ENCODE data around the gene SCD5.

The SCD5 gene

DNA sequence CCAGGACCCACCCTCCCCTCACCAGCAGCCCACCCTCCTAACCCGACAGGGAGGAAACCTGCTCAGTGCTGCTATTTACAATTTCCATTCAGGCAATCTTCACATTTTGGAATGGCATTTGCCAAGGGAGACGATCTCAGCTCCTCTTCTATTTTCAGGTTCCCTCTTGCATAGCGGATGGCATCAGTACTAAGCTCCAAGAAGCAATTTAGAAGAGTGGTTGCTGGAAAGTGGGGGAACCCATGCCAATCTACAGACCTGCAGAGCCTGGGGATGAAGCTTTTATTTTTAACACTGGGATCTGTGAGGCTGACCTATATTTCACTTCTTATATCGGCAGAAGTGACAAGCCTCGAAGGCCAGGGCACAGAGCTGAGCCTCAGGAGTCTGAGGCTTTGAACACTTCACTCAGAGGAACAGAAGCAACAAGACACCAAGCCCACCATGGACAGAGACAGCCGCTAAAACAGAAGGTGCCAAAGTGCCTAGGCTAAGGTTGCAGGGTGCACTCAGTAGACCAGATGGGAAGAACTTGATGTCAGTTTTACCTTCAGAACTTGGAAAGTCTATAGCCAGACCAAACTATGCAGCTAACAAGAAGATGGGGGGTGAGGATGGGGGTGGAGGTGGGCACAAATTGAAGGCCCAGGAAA lies 44.0 kb downstream of the SCD5 start:
- DNase-seq (ENCODE audit: insufficient read length) = no peak
- TF ChIP-seq POLR2AphosphoS5 (IDR thresholded peaks at IDR 0.05; ENCODE audit: low read depth, low read length) = no peak
- no peak for TF ChIP-seq TAF1 (IDR thresholded peaks at IDR 0.05; ENCODE audit: borderline replicate concordance, low read depth, low read length)
- no peak for TF ChIP-seq POLR2A (IDR thresholded peaks at IDR 0.05; ENCODE audit: low read depth, low read length)
- no peak for FAIRE-seq

DNA sequence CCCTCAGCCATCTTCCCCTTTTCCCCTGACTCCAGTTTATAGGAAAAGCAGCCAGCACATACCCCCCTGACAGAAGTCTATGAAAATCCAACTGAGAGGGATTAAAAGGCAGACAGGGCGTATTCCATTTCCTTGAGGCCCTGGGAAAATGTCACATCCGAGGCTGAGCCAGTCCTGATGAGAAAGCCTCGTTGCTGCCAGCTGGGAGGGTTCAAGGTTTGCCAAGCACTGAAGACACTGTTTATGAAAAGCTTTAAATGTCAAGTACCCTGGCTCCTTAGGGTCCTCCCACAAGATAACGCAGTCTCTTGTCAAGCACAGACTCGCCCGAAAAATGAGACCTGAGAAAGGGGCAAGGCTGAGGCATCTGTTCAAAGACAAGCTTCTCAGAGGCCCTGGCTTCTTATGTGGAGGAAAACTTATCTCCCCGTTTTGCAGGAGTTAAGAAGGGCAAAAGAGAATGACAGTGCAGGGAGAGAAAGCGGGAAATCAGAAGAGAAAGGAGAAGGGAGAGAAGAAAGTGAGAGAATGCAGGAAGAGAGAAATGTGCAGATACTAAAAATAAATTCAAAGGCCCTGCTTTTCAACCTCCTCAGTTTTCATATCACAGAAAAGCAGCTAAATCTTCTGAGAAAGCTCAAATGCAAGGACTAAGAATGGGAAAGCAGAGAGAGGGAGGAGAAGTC lies 44.7 kb downstream of the SCD5 start:
- FAIRE-seq = no peak

DNA sequence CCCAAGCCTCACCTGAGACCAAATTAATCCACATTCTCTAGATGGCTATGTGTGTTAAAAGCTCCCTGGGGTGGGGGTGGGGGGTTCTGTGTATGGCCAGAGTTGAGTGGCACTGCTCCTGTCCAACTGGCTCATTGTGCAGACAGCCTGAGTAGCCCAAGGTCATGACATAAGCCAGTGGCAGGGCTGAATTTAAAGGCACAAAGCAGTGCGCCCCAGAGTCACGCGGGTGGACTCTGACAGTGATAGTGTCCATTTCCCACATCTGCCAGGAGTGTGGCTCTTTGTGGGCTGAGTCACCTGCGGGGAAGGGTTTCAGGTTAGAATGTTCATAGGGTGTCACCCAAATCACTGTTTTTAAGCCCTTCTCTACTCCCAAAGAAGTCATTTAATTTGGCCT lies 45.4 kb downstream of the SCD5 start:
- FAIRE-seq (no peak), DNase-seq (ENCODE audit: insufficient read length) (no peak)
- no peak for TF ChIP-seq TAF1 (IDR thresholded peaks at IDR 0.05; ENCODE audit: borderline replicate concordance, low read depth, low read length)
- no peak for TF ChIP-seq POLR2AphosphoS5 (IDR thresholded peaks at IDR 0.05; ENCODE audit: low read depth, low read length)
- no peak for TF ChIP-seq POLR2A (IDR thresholded peaks at IDR 0.05; ENCODE audit: low read depth, low read length)

More for the DNA sequence above, 44.7 kb downstream of the SCD5 start:
- no peak for DNase-seq (ENCODE audit: insufficient read length)
- no peak for TF ChIP-seq POLR2AphosphoS5 (IDR thresholded peaks at IDR 0.05; ENCODE audit: low read depth, low read length)
- no peak for TF ChIP-seq POLR2A (IDR thresholded peaks at IDR 0.05; ENCODE audit: low read depth, low read length)
- no peak for TF ChIP-seq TAF1 (IDR thresholded peaks at IDR 0.05; ENCODE audit: borderline replicate concordance, low read depth, low read length)

DNA sequence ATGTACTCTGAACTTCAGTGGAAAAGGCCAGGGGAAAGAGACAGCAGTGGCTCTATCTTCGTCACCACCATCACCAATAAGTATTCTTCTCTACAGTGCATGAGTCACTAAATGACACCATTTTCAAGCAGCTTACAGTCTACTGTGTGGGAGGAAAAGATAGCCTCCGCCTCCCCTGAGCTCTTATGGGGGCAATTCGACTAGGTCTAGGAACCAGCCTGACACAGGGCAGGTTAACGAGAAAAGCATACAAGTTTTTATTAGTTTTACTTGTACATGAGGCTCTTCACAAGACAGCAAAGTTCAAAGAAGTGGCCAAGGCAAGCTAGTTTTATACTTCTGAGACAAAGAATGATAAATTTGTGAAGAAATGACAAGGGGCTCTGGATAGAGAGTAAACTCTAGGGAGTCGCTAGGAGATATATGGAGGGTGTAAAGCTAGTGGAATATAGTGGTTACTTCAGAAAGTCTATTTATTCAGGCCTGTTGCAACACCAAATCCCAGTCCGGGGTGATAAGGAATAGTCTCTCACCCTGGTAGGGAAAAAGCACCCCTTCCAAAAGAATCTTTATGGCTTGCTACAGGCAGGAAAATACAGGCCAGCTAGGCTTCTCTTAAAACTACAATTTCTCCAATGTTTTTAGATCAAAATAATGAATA lies 49.7 kb downstream of the SCD5 start:
- DNase-seq (ENCODE audit: insufficient read length) = no peak
- FAIRE-seq = no peak
- TF ChIP-seq POLR2A (IDR thresholded peaks at IDR 0.05; ENCODE audit: low read depth, low read length) (no peak), TAF1 (IDR thresholded peaks at IDR 0.05; ENCODE audit: borderline replicate concordance, low read depth, low read length) (no peak), POLR2AphosphoS5 (IDR thresholded peaks at IDR 0.05; ENCODE audit: low read depth, low read length) (no peak)

DNA sequence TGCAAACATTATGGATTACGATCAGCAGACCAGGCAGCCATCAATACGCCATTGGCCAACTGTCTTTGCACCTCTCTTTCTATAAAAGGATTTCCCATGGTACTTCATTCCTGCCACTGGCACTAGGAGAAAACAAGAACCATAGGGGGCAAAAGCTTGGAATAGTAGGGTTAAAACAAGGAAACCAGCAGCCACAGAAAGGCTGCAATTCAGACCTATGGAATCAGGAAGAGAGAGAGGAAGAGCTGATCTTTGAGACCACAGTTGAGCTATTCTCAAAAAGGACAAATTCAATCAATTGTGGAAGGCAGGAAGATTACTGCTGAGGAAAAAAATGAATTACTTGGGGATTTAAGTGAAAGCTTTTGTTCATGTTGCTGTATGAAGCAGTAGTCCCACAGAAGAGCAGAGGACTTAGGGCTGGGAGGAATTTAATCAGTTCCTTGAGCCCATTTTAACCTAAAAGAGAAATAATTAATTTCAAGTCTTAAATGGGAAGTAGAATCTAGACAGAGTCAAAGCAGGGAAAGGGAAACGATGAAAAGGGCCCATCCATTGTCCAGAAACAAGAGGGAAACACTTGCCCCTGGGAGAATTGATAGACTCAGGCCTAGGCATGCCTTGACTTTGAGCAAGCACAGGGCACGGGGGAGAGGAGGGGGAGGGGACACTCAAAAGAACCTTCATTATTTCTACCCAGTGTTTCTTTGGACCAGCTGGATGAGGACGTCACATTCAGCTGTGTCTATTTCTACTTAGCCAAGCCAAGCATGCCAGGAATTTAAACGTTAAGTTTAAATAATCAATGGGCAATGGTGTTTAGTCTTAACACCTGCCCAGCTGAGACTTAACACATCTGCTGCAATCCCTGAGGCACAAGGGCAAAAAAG lies 50.7 kb downstream of the SCD5 start:
- TF ChIP-seq TAF1 (IDR thresholded peaks at IDR 0.05; ENCODE audit: borderline replicate concordance, low read depth, low read length) (no peak), POLR2AphosphoS5 (IDR thresholded peaks at IDR 0.05; ENCODE audit: low read depth, low read length) (no peak), POLR2A (IDR thresholded peaks at IDR 0.05; ENCODE audit: low read depth, low read length) (no peak)
- no peak for FAIRE-seq
- no peak for DNase-seq (ENCODE audit: insufficient read length)

DNA sequence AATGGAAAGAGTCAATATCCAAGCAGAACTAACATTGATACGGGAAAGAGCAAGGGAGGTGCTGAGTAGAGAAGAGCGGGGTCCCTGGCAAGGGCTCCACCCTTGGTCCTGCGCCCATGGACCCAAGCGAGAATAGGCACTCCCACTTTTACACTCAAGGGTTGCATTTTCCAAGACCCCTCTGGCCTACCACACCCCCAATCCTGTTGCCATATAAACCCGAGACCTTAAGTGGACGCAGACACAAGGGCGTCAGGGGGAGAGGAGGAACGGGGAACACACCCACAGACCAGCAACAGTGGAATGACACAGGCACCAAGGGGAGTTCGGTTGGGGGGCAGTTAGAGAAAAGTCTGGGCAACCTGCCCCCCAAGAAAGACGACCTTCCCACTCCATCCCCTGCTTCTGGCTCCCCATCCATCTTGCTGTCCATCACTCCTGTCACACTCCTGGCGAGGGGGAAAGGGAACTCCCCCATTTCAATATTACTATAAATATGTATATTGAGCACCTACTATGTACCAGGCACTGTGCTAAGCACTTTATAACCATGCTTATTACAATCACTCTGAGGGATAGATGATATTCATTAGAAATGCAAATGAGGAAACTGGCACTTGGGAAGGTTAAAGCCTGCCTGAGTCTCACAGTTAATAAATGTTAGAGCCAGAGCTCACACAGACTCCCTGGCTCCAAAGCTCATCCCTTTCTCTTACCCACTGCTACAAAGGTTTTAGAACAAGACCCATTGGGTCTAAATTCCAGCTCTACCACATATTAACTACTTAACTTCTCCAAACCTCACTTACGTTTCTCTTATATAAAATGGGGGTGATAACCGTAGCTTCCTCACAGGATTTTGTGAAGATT lies 51.7 kb downstream of the SCD5 start:
- TF ChIP-seq POLR2AphosphoS5 (IDR thresholded peaks at IDR 0.05; ENCODE audit: low read depth, low read length) = no peak
- TF ChIP-seq POLR2A (IDR thresholded peaks at IDR 0.05; ENCODE audit: low read depth, low read length) = no peak
- no peak for TF ChIP-seq TAF1 (IDR thresholded peaks at IDR 0.05; ENCODE audit: borderline replicate concordance, low read depth, low read length)
- no peak for FAIRE-seq
- no peak for DNase-seq (ENCODE audit: insufficient read length)

DNA sequence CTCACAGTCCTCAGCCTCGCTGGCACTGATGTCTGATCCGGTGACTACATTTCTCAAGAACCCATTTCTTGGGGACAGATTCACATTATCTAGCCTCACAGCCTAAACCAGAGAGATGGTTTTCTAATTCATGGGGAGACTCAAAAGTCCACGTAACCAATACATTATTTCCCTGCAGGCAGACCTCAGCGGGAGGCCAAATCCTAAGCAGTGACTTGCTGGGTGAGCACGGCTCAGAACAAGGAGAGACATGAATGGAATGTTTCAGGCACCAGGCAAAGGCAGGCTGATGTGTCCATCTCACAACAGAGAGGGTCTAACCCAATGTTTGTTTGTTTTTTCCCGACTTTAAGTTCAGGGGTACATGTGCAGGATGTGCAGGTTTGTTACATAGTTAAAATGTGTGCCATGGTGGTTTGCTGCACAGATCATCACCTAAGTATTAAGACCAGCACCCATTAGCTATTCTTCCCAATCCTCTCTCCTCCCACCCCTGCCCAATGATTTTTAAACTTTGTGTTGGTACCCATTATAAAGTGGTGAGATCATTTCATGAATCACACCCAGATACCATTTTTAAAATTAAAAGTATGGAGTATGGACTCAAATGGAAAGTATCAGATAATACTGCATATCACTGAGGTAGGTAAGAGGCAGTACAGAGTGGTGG lies 53.3 kb downstream of the SCD5 start:
- DNase-seq (ENCODE audit: insufficient read length) (no peak), FAIRE-seq (no peak)
- TF ChIP-seq POLR2A (IDR thresholded peaks at IDR 0.05; ENCODE audit: low read depth, low read length) (no peak), TAF1 (IDR thresholded peaks at IDR 0.05; ENCODE audit: borderline replicate concordance, low read depth, low read length) (no peak)

DNA sequence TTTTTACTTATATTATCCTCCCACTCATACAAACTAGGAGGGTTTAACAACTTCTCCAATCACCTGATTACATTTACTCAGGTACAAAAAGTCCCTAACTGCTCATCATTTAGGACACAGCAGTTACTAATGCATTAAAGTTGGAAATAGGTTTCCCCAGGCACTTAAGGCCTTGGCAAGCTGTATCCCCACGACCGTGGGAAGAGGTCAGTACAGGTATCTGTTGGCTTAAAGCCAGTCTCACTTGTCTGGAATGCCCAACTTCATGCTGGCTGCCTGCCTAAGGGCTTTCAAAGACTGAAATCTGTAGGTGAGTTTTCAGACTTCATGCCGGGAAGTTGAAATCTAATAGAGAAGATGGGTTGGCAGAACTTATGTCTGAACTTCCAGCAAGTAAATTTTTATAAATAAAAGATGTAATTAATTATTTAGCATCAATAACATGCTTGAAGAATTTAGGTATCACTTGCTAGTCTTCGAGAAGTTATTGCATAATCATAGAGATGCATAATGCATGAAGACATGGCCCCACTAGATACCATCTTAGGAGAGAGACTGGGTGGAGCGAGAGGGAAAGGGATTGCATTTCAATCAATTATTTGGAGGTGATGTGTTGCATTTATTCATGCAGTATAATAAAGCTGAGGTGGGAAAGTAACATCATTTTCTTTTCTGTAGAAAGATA lies 54.2 kb downstream of the SCD5 start:
- no peak for DNase-seq (ENCODE audit: insufficient read length)
- TF ChIP-seq TAF1 (IDR thresholded peaks at IDR 0.05; ENCODE audit: borderline replicate concordance, low read depth, low read length) (no peak), POLR2A (IDR thresholded peaks at IDR 0.05; ENCODE audit: low read depth, low read length) (no peak), POLR2AphosphoS5 (IDR thresholded peaks at IDR 0.05; ENCODE audit: low read depth, low read length) (no peak)
- no peak for FAIRE-seq

DNA sequence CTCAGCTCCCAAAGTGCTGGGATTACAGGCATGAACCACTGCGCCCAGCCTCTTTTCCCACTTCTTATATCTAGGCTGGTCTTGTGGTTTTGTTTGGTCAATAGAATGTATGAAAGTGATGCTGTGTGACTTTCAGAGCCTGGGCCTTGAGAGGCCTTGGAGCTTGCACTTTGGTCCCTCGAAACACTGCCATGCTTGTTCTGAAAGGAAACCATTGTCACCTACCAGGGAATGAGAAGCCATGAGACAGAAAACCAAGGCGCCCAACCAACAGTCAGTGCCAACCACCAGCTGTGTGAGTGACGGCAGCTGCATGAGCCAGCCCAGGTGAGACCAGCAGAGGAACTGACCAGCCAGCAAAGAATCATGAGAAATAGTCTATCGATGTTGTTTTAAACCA lies 57.4 kb downstream of the SCD5 start:
- TF ChIP-seq POLR2AphosphoS5 (IDR thresholded peaks at IDR 0.05; ENCODE audit: low read depth, low read length) (no peak), POLR2A (IDR thresholded peaks at IDR 0.05; ENCODE audit: low read depth, low read length) (no peak), TAF1 (IDR thresholded peaks at IDR 0.05; ENCODE audit: borderline replicate concordance, low read depth, low read length) (no peak)
- FAIRE-seq (no peak), DNase-seq (ENCODE audit: insufficient read length) (no peak)
